G401 (cell line): ENCODE measurements around the gene ADAMTS2. TPM values are rescaled to one million over a fixed set of nuclear protein-coding genes. Genes with fewer than 3 reads are reported as not detected.
"Not testable (repeated sequence)": the region's sequence is repeated elsewhere in the genome, so short reads cannot be mapped to it uniquely, and the experiment has no call there.

Source experiments
- DNase-seq: peaks from one replicate; pipeline ENCODE4 v3.0.0-alpha.2; 2015; ENCODE audit warnings: low spot score
- in situ Hi-C: cut with HindIII; loops from 2 replicates; pipeline ENCODE4 v1.10.0; 2016; ENCODE audit warnings: low sequenced_read_pairs, mixed read lengths
- total RNA-seq: library from RNA; depleted of rRNA; stranded (reverse); fragments of >200 nt; shearing (Covaris generic); gene quantifications from 2 replicates; pipeline ENCODE4 v1.2.3, GENCODE V29; 2014

ADAMTS2 gene
- total RNA-seq, 1 experiment from 2014 or later = not detected

GRCh38 chr5:179289756-179290385 is 55.4 kb downstream of the ADAMTS2 start:
- in situ Hi-C loops = no loop called here
- no peak for DNase-seq

- no peak for DNase-seq
- in situ Hi-C loops = no loop called here
These were observed 56.5 kb downstream of the ADAMTS2 start for GRCh38 chr5:179288809-179289185.

- peak; percentile 88 for DNase-seq
- in situ Hi-C loops = no loop called here
These were observed 57.0 kb downstream of the ADAMTS2 start for GRCh38 chr5:179288101-179288808.

GRCh38 chr5:179287631-179288030 is 57.6 kb downstream of the ADAMTS2 start:
- in situ Hi-C loops = no loop called here
- no peak for DNase-seq

GRCh38 chr5:179287071-179287470 is 58.2 kb downstream of the ADAMTS2 start:
- DNase-seq = no peak

GRCh38 chr5:179285776-179286162 is 59.5 kb downstream of the ADAMTS2 start:
- in situ Hi-C loops, DNase-seq: not testable (repeated sequence)

More at GRCh38 chr5:179287071-179287470, 58.2 kb downstream of the ADAMTS2 start:
- in situ Hi-C loops = no loop called here

GRCh38 chr5:179284751-179285631 is 60.3 kb downstream of the ADAMTS2 start:
- no peak for DNase-seq
- in situ Hi-C loops = no loop called here

- in situ Hi-C loops = not testable (repeated sequence)
These were observed 61.4 kb downstream of the ADAMTS2 start for GRCh38 chr5:179283908-179284307.

GRCh38 chr5:179281694-179282093 is 63.6 kb downstream of the ADAMTS2 start:
- in situ Hi-C loops = no loop called here
- DNase-seq = no peak

More at GRCh38 chr5:179283908-179284307, 61.4 kb downstream of the ADAMTS2 start:
- DNase-seq = not testable (repeated sequence)

- in situ Hi-C loops = no loop called here
- DNase-seq = no peak
These were observed 65.2 kb downstream of the ADAMTS2 start for GRCh38 chr5:179280095-179280490.

GRCh38 chr5:179279347-179280094 is 65.7 kb downstream of the ADAMTS2 start:
- in situ Hi-C loops = no loop called here
- DNase-seq = no peak

- DNase-seq = no peak
- in situ Hi-C loops = no loop called here
These were observed 66.7 kb downstream of the ADAMTS2 start for GRCh38 chr5:179278546-179278945.

- in situ Hi-C loops = no loop called here
- no peak for DNase-seq
These were observed 67.1 kb downstream of the ADAMTS2 start for GRCh38 chr5:179278119-179278518.

GRCh38 chr5:179276838-179277395 is 68.3 kb downstream of the ADAMTS2 start:
- no peak for DNase-seq
- in situ Hi-C loops = no loop called here

- no peak for DNase-seq
- in situ Hi-C loops = no loop called here
These were observed 69.1 kb downstream of the ADAMTS2 start for GRCh38 chr5:179275941-179276837.

GRCh38 chr5:179275381-179275878 is 69.8 kb downstream of the ADAMTS2 start:
- no peak for DNase-seq
- in situ Hi-C loops = no loop called here

- in situ Hi-C loops = no loop called here
- DNase-seq = no peak
These were observed 70.6 kb downstream of the ADAMTS2 start for GRCh38 chr5:179274321-179275315.
